ENCODE results near the gene LRMDA.

The LRMDA gene

DNA sequence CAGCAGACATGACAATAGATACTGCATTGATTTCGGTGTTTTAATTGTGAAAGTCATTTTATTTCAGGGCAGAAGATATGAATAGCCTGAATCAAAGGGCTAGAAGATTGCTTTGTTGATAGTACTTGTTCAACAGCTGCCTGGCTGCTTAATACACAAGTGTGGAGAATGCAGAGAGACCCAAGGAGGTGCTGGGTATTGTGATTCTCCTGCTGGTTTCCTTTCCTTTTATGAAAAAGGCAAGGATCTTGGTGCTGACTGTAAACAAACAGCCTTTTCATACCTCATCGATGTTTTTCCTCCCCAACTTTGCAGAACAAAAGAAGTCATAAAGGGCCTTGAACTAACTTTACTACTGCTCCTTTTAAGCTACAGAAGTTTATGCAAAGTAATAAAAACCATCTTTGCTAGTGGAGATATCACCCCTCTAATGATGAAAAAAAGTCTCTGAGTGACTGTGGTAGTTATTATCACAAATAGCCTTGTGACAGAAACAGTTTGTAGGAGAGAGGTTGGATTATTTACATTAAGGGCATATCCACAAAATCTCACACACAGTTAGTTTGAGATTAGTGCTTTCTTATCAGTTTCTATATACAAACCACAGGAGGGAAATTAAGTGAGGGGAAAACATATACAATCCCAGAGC, 800.0 kb downstream of the LRMDA start:
- no peaks in the 10 kb centered on the region for H3K36me3 ChIP-seq (ENCODE audit: insufficient read depth, low read length)
- H3K79me2 ChIP-seq (ENCODE audit: control insufficient read depth, insufficient read depth, low read length, unreplicated experiment), result no peaks in the 10 kb centered on the region
- H3K4me3 ChIP-seq (ENCODE audit: low read depth, low read length), result no peak overlapping the region
- H3K27me3 ChIP-seq (ENCODE audit: insufficient read depth, low read length), result no peaks in the 10 kb centered on the region
- peak overlapping the region; percentile 1 for H2AFZ ChIP-seq (ENCODE audit: low read length, unreplicated experiment)
- H3K27ac ChIP-seq (ENCODE audit: low read depth, low read length), result no peak overlapping the region
- H3K4me1 ChIP-seq (ENCODE audit: control insufficient read depth, insufficient read depth, low read length, unreplicated experiment), result no peaks in the 10 kb centered on the region

DNA sequence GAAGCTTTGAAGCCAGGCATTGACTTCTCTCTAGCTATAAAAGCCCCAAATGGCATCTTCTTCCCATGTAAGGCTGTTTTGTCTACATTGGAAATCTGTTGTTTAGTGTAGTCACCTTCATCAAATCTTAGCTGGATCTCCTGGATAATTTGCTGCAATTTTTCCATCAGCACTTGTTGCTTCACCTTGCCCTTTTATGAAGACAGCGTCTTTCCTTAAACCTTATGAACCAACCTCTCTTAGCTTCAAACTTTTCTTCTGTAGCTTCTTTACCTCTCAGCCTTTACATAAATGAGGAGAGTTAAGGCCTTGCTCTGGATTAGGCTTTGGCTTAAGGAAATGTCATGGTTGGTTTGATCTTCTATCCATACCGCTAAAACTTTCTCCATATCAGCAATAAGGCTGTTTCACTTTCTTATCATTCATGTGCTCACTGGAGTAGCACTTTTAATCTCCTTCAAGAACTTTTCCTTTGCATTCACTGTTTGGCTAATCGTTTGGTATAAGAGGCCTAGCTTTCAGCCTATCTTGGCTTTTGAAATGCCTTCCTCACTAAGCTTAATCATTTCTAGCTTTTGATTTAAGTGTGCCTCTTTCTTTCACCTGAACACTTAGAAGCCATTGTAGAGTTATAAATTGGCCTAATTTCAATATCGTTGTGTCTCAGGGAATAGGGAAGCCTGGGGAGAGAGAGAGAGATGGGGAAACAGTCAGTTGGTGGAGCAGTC, 803.2 kb downstream of the LRMDA start:
- no peaks in the 10 kb centered on the region for H3K36me3 ChIP-seq (ENCODE audit: insufficient read depth, low read length)
- no peak overlapping the region for H2AFZ ChIP-seq (ENCODE audit: low read length, unreplicated experiment)
- no peak overlapping the region for H3K4me3 ChIP-seq (ENCODE audit: low read depth, low read length)
- no peaks in the 10 kb centered on the region for H3K79me2 ChIP-seq (ENCODE audit: control insufficient read depth, insufficient read depth, low read length, unreplicated experiment)
- H3K27me3 ChIP-seq (ENCODE audit: insufficient read depth, low read length), result no peaks in the 10 kb centered on the region
- H3K27ac ChIP-seq (ENCODE audit: low read depth, low read length), result no peak overlapping the region
- no peaks in the 10 kb centered on the region for H3K4me1 ChIP-seq (ENCODE audit: control insufficient read depth, insufficient read depth, low read length, unreplicated experiment)

DNA sequence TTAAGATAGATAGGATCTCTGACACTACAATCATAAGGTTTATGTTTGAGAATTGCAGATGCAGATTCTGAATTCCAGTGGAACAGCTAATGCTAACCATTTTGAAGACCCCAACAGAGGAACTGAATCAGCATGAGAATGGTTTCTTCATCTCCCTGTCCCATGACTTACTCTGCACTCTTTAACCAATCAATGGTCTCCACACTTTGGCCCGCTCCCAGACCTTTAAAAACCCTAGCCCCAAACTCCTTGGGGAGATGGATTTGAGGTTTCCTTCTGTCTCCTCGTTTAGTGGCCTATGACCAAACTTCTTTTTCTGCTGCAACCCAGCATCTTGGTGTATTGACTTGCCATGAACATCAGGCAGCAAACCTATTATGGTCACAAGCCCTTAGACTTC, 804.9 kb downstream of the LRMDA start:
- no peaks in the 10 kb centered on the region for H3K4me1 ChIP-seq (ENCODE audit: control insufficient read depth, insufficient read depth, low read length, unreplicated experiment)
- no peak overlapping the region for H3K4me3 ChIP-seq (ENCODE audit: low read depth, low read length)
- no peaks in the 10 kb centered on the region for H3K79me2 ChIP-seq (ENCODE audit: control insufficient read depth, insufficient read depth, low read length, unreplicated experiment)
- no peak overlapping the region for H2AFZ ChIP-seq (ENCODE audit: low read length, unreplicated experiment)
- no peak overlapping the region for H3K27ac ChIP-seq (ENCODE audit: low read depth, low read length)
- no peaks in the 10 kb centered on the region for H3K27me3 ChIP-seq (ENCODE audit: insufficient read depth, low read length)
- no peaks in the 10 kb centered on the region for H3K36me3 ChIP-seq (ENCODE audit: insufficient read depth, low read length)

DNA sequence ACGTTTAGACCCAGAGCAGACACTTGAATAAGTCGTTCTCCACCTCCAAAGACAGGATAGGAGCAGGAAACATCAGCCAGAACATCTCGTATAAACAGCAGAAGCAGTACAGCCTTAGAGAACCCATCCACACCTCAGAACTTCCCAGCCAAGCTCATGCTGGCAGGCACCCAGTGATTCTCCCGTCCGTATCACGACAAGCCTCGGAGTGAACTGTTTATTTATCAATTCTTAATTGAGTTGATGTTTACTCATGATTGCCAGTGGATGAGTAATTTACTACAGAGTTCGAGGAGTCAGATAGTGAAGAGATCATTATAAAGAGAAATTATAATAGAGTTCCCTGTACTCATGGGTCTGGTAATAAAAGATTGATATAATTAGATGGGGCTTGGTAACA, 811.5 kb downstream of the LRMDA start:
- no peaks in the 10 kb centered on the region for H3K4me1 ChIP-seq (ENCODE audit: control insufficient read depth, insufficient read depth, low read length, unreplicated experiment)
- H3K79me2 ChIP-seq (ENCODE audit: control insufficient read depth, insufficient read depth, low read length, unreplicated experiment), result no peaks in the 10 kb centered on the region

DNA sequence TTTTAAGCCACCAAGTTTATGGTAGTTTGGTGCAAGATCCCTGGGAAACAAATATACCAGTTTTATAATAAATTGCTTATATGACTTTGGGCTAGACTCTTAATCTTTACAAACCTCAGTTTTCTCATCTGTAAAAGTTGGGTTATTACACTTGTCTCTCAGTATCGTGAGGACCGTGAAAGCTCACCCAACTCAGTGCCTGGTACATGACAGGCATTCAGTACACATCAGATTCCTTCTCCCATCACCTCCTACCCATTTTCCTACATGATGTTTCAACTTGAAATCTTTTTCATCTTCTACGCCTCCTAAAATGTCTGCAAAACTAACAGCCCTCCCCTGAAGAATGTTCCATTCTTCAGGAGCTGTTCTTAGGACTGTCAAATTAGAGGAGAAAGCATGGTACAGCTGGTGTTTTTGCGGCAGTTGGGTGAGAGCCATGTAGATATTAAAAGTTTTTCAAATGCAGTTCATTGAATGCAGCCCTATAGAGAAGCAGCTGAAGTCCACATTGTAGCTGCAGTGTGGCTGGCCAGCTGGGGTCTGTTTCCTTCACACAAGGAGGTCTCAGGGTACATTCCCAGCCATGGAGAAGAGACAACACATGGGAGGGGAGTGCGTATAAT, 812.8 kb downstream of the LRMDA start:
- Histone ChIP-seq H3K27me3 (ENCODE audit: insufficient read depth, low read length) (no peaks in the 10 kb centered on the region), H3K4me1 (ENCODE audit: control insufficient read depth, insufficient read depth, low read length, unreplicated experiment) (no peaks in the 10 kb centered on the region), H3K27ac (ENCODE audit: low read depth, low read length) (no peak overlapping the region), H3K79me2 (ENCODE audit: control insufficient read depth, insufficient read depth, low read length, unreplicated experiment) (no peaks in the 10 kb centered on the region), H2AFZ (ENCODE audit: low read length, unreplicated experiment) (no peak overlapping the region), H3K36me3 (ENCODE audit: insufficient read depth, low read length) (no peaks in the 10 kb centered on the region), H3K4me3 (ENCODE audit: low read depth, low read length) (no peak overlapping the region)

More for the DNA sequence above, 811.5 kb downstream of the LRMDA start:
- Histone ChIP-seq H3K27me3 (ENCODE audit: insufficient read depth, low read length) (no peaks in the 10 kb centered on the region), H3K27ac (ENCODE audit: low read depth, low read length) (no peak overlapping the region), H2AFZ (ENCODE audit: low read length, unreplicated experiment) (no peak overlapping the region), H3K36me3 (ENCODE audit: insufficient read depth, low read length) (no peaks in the 10 kb centered on the region), H3K4me3 (ENCODE audit: low read depth, low read length) (no peak overlapping the region)

DNA sequence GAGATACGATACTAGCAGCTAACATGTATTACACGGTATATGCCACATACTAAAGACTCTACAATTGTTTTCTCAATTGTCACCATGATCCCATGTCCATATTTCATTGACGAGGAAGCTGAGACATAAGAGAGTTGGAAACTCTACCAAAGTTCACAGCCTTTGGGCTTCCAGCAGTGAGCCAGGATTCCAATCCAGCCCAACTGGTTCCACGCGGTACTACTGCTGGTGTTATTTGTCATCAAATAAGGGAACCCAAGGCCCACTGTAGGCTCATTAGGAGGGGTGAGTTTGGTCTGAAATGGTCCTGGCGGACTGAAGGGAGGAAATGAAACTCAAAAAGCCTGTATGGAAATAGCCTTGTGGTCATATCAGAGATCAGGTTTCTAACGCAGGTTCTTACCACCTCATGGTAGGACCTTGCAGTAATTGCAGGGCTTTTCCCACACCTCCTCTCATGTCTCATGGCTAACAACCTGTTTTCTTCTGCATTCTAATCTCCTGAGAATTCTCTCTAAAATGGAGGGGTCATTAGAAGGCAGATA, 814.6 kb downstream of the LRMDA start:
- H3K36me3 ChIP-seq (ENCODE audit: insufficient read depth, low read length), result no peaks in the 10 kb centered on the region
- no peak overlapping the region for H3K27ac ChIP-seq (ENCODE audit: low read depth, low read length)
- H3K79me2 ChIP-seq (ENCODE audit: control insufficient read depth, insufficient read depth, low read length, unreplicated experiment), result no peaks in the 10 kb centered on the region
- H2AFZ ChIP-seq (ENCODE audit: low read length, unreplicated experiment), result no peak overlapping the region
- no peak overlapping the region for H3K4me3 ChIP-seq (ENCODE audit: low read depth, low read length)
- no peaks in the 10 kb centered on the region for H3K27me3 ChIP-seq (ENCODE audit: insufficient read depth, low read length)
- H3K4me1 ChIP-seq (ENCODE audit: control insufficient read depth, insufficient read depth, low read length, unreplicated experiment), result no peaks in the 10 kb centered on the region

DNA sequence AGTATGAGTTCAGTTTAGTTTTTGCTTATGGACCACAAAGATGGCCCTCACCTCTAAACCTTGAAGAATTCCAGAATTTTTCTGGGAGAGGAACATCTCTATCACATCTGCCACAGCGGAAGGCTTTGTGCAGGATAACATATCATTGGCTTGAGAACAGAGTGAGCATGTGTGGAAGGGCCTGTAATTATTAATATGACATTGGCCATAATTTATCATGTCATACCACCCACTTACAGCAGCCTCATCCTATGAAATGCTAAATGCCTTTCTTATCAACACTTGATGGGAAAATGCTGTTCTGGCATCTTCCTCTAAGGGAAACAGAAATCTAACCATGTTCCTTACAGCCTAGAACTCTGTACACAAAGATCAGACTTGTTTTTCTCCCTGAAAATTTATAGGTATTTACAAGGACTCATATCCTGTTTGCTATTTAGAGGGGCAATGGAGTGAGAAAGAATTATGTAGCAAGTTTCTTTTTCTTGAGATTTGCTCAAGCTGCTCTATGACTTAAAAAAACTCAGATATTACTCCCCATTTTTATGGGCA, 817.3 kb downstream of the LRMDA start:
- Histone ChIP-seq H3K79me2 (ENCODE audit: control insufficient read depth, insufficient read depth, low read length, unreplicated experiment) (no peaks in the 10 kb centered on the region), H3K36me3 (ENCODE audit: insufficient read depth, low read length) (no peaks in the 10 kb centered on the region), H3K4me1 (ENCODE audit: control insufficient read depth, insufficient read depth, low read length, unreplicated experiment) (no peaks in the 10 kb centered on the region), H2AFZ (ENCODE audit: low read length, unreplicated experiment) (no peak overlapping the region), H3K27me3 (ENCODE audit: insufficient read depth, low read length) (no peaks in the 10 kb centered on the region), H3K4me3 (ENCODE audit: low read depth, low read length) (no peak overlapping the region), H3K27ac (ENCODE audit: low read depth, low read length) (no peak overlapping the region)

DNA sequence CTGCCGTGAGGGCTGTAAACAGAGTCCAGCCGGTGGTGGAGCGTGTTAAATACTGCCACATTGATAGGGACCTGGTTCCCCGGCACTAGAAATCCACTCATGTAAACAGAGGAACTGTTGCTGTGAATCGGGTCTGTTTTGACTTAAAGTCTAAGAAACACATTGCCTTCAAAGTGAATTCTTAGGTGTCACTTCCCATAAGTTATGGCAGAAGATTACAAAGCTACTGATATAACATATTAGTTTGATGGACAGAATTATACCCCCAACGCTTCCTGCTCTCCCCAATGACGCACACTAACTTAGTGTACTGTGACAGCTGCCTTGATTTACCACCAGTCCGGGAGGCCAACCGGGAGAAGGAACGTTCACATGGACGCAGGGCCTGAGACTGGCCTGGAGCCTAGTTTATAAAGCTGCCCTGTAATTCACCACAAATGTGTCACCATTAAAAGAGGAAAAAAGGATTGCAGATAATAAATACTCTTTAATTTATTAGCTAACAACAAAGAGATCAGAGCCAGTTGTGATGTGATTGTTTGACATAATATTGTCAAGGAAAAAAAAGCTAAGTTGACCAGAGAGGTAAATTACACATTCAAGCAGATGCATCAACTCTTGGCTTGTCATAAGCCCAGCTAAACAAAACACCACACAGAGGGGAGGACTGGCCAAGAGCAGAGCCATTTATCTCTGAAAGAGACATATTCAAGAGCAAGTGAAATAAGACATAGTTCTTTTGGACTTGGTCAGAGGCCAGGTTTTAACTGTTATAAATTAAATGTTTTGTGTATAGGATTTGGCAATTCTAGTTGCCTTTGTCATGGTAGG, 820.6 kb downstream of the LRMDA start:
- H3K27me3 ChIP-seq (ENCODE audit: insufficient read depth, low read length), result no peaks in the 10 kb centered on the region
- no peak overlapping the region for H2AFZ ChIP-seq (ENCODE audit: low read length, unreplicated experiment)
- H3K4me1 ChIP-seq (ENCODE audit: control insufficient read depth, insufficient read depth, low read length, unreplicated experiment), result no peaks in the 10 kb centered on the region
- no peak overlapping the region for H3K27ac ChIP-seq (ENCODE audit: low read depth, low read length)
- H3K79me2 ChIP-seq (ENCODE audit: control insufficient read depth, insufficient read depth, low read length, unreplicated experiment), result no peaks in the 10 kb centered on the region
- no peak overlapping the region for H3K4me3 ChIP-seq (ENCODE audit: low read depth, low read length)
- no peaks in the 10 kb centered on the region for H3K36me3 ChIP-seq (ENCODE audit: insufficient read depth, low read length)

DNA sequence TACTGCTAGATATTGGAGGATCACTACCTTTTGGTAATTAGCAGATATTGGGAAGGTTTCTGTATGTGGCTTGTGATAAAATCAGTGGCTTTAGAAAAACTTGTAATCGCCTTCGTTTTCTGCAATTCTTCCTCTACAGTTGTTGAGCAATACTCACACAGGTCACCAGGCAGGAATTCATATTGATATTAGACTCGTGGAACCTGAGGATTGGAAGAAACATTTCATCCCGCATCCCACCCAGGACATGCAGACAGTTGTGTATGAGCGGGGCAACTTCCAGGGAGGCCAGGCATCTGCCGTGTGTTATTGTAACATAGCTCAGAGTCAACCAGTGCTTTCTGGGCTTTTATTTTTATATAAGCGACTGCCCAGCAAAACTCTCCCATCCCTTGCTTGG, 821.3 kb downstream of the LRMDA start:
- Histone ChIP-seq H3K36me3 (ENCODE audit: insufficient read depth, low read length) (no peaks in the 10 kb centered on the region), H3K4me1 (ENCODE audit: control insufficient read depth, insufficient read depth, low read length, unreplicated experiment) (no peaks in the 10 kb centered on the region), H3K27me3 (ENCODE audit: insufficient read depth, low read length) (no peaks in the 10 kb centered on the region), H3K27ac (ENCODE audit: low read depth, low read length) (no peak overlapping the region), H3K4me3 (ENCODE audit: low read depth, low read length) (no peak overlapping the region), H3K79me2 (ENCODE audit: control insufficient read depth, insufficient read depth, low read length, unreplicated experiment) (no peaks in the 10 kb centered on the region), H2AFZ (ENCODE audit: low read length, unreplicated experiment) (no peak overlapping the region)

DNA sequence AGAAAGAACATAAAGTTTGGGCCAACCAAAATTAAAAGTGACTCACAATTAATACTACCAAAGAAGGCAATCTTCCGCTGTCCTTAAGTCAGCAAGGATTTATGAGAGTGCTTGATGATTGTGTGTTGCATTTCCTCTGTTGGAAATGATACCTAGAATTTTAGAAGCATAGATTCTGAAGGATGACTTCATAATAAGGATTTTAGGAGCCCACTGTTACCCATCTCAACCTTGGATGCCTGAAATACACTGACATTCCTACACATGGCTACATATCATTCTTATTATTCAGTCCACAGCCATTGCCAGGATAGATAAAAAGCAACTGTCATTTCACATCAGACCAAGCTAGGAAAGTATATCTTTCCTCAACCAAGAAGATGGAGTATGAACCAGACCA, 823.8 kb downstream of the LRMDA start:
- H3K4me3 ChIP-seq (ENCODE audit: low read depth, low read length), result no peak overlapping the region
- no peaks in the 10 kb centered on the region for H3K27me3 ChIP-seq (ENCODE audit: insufficient read depth, low read length)
- H3K79me2 ChIP-seq (ENCODE audit: control insufficient read depth, insufficient read depth, low read length, unreplicated experiment), result no peaks in the 10 kb centered on the region
- H3K36me3 ChIP-seq (ENCODE audit: insufficient read depth, low read length), result no peaks in the 10 kb centered on the region
- no peak overlapping the region for H2AFZ ChIP-seq (ENCODE audit: low read length, unreplicated experiment)
- H3K27ac ChIP-seq (ENCODE audit: low read depth, low read length), result no peak overlapping the region
- no peaks in the 10 kb centered on the region for H3K4me1 ChIP-seq (ENCODE audit: control insufficient read depth, insufficient read depth, low read length, unreplicated experiment)

Measured in ACC112 (cell line).